OCI-LY7 (cell line): ENCODE data around the gene SLC13A1. TPM values are rescaled to one million over a fixed set of nuclear protein-coding genes. Genes with fewer than 3 reads are reported as not detected.

ENCODE experiments used
- BruUV-seq: library from RNA; stranded (reverse); fragments of 400-500 nt; replicated peaks from 2 replicates; lab custom pipeline; 2021; lab: Mats Ljungman, UMichigan
- CTCF ChIA-PET: fragments of 300-600 bp; sonication (Branson Sonifier 250); formaldehyde crosslinking; loops from one replicate; lab custom pipeline; 2022; ENCODE audit warnings: antibody characterized with exemption; ENCODE audit not compliant: unreplicated experiment; lab: Charles Lee
- POLR2A ChIA-PET: fragments of 300-600 bp; sonication (Branson Sonifier 250); formaldehyde crosslinking; loops from one replicate; lab custom pipeline; 2022; ENCODE audit warnings: antibody characterized with exemption; lab: Charles Lee
- DNase-seq: peaks from one replicate; pipeline ENCODE4 v3.0.0-alpha.2; 2015; ENCODE audit warnings: low spot score
- H2AFZ ChIP-seq: fragments of 200-600 bp; sonication (generic), shearing (Covaris generic); 2 replicates; pipeline ENCODE4 v1.6.1; 2014; ENCODE audit warnings: mild to moderate bottlenecking, antibody characterized with exemption, low read length, moderate library complexity
- H3K27ac ChIP-seq: fragments of 200-600 bp; sonication (generic); 2 replicates; pipeline ENCODE4 v1.5.1; 2014; ENCODE audit warnings: mixed run types, low read depth, mild to moderate bottlenecking, moderate library complexity, low read length, inconsistent platforms; ENCODE audit not compliant: poor library complexity, severe bottlenecking
- H3K36me3 ChIP-seq: fragments of 200-600 bp; sonication (generic); 2 replicates; pipeline ENCODE4 v1.6.1; 2014; ENCODE audit warnings: mild to moderate bottlenecking, antibody characterized with exemption, low read length, moderate library complexity, mixed read lengths; ENCODE audit not compliant: insufficient read depth
- H3K4me1 ChIP-seq: fragments of 200-600 bp; sonication (generic); 2 replicates; pipeline ENCODE4 v1.5.1; 2014; ENCODE audit warnings: mild to moderate bottlenecking, low read length; ENCODE audit not compliant: insufficient read depth, poor library complexity, severe bottlenecking
- H3K4me2 ChIP-seq: fragments of 200-600 bp; sonication (generic); 2 replicates; pipeline ENCODE4 v1.6.1; 2014; ENCODE audit warnings: mild to moderate bottlenecking, low read length
- H3K4me3 ChIP-seq: fragments of 200-600 bp; sonication (generic); 2 replicates; pipeline ENCODE4 v1.5.1; 2014; ENCODE audit warnings: mild to moderate bottlenecking, low read depth, low read length; ENCODE audit not compliant: poor library complexity, severe bottlenecking
- H3K79me2 ChIP-seq: fragments of 200-600 bp; sonication (generic); 2 replicates; pipeline ENCODE4 v1.6.1; 2016; ENCODE audit warnings: low read depth, mild to moderate bottlenecking, low read length, moderate library complexity, mixed read lengths; ENCODE audit not compliant: insufficient read depth
- H3K9me2 ChIP-seq: fragments of 200-600 bp; sonication (generic); 2 replicates; pipeline ENCODE4 v1.6.1; 2016; ENCODE audit warnings: mild to moderate bottlenecking, low read length, mixed read lengths; ENCODE audit not compliant: insufficient read depth
- H3K9me3 ChIP-seq: fragments of 200-600 bp; sonication (generic); 2 replicates; pipeline ENCODE4 v1.6.1; 2014; ENCODE audit warnings: mild to moderate bottlenecking, mixed run types, low read length, mixed read lengths
- H4K20me1 ChIP-seq: fragments of 200-600 bp; sonication (generic); 2 replicates; pipeline ENCODE4 v1.6.1; 2014; ENCODE audit warnings: mild to moderate bottlenecking, antibody characterized with exemption, low read length, moderate library complexity, mixed read lengths; ENCODE audit not compliant: insufficient read depth
- EZH2phosphoT487 ChIP-seq: fragments of 200-600 bp; sonication (generic); IDR thresholded peaks from 2 replicates; pipeline ENCODE4 v1.6.1; 2018; ENCODE audit warnings: low read depth, borderline replicate concordance, mild to moderate bottlenecking, mixed run types, antibody characterized with exemption, low read length, moderate library complexity, mixed read lengths
- intact Hi-C: fragments of 100-400 bp; cut with micrococcal nuclease; formaldehyde crosslinking; loops from one replicate; pipeline ENCODE4 v1.10.0; 2022; ENCODE audit not compliant: unreplicated experiment
- total RNA-seq, 2 experiments: library from RNA; depleted of rRNA in 1 of 2; stranded (reverse); fragments of >200 nt in 1 of 2; shearing (Covaris generic) in 1 of 2; gene quantifications; 2 replicates each; pipeline ENCODE4 v1.2.3, GENCODE V29; 2014 to 2022
- TF ChIP-seq, protein P1 (sequence below): fragments of 200-600 bp; sonication (generic); conservative IDR thresholded peaks from 2 replicates; pipeline ENCODE4 v1.5.1; 2014; ENCODE audit warnings: mild to moderate bottlenecking, antibody characterized with exemption, low read length, moderate library complexity, mixed read lengths

Gene SLC13A1
- total RNA-seq, 2 experiments from 2014 or later = not detected

DNA sequence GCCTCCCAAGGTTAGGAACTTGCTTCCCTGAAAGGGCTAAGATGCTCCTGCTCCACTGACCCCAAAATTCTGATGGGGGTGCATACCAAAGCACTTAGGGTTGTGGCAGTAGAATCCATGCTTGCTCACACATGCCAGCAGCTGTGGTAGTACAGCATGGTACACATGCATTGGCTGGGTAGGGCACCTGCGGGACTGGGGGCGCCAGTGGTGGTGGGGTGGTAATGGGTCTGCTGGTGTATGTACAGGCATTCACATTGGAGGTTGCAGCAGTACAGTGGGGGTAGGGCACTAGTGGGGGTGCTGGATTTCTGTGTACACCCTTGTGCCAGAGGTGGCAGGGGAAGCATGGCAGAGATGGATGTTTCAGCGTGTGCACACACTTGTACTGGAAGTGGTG, 132.0 kb downstream of the SLC13A1 start:
- no peaks in the 10 kb centered on the region for H3K4me1 ChIP-seq
- CTCF ChIA-PET = no interaction called here
- no peak overlapping the region for H3K27ac ChIP-seq
- H3K9me3 ChIP-seq = no peaks in the 10 kb centered on the region
- BruUV-seq = no TSS peak
- no peak for TF ChIP-seq EZH2phosphoT487
- TF ChIP-seq, protein P1, sequence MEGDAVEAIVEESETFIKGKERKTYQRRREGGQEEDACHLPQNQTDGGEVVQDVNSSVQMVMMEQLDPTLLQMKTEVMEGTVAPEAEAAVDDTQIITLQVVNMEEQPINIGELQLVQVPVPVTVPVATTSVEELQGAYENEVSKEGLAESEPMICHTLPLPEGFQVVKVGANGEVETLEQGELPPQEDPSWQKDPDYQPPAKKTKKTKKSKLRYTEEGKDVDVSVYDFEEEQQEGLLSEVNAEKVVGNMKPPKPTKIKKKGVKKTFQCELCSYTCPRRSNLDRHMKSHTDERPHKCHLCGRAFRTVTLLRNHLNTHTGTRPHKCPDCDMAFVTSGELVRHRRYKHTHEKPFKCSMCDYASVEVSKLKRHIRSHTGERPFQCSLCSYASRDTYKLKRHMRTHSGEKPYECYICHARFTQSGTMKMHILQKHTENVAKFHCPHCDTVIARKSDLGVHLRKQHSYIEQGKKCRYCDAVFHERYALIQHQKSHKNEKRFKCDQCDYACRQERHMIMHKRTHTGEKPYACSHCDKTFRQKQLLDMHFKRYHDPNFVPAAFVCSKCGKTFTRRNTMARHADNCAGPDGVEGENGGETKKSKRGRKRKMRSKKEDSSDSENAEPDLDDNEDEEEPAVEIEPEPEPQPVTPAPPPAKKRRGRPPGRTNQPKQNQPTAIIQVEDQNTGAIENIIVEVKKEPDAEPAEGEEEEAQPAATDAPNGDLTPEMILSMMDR = no peak
- intact Hi-C loops = no loop called here
- H3K79me2 ChIP-seq = no peaks in the 10 kb centered on the region
- H2AFZ ChIP-seq = no peak overlapping the region
- no peak overlapping the region for H3K4me2 ChIP-seq
- no peak for DNase-seq
- H3K9me2 ChIP-seq = no peaks in the 10 kb centered on the region
- no peaks in the 10 kb centered on the region for H3K36me3 ChIP-seq
- no peaks in the 10 kb centered on the region for H4K20me1 ChIP-seq
- POLR2A ChIA-PET = no interaction called here
- no peak overlapping the region for H3K4me3 ChIP-seq

Other genes starting within 250 kb of the SLC13A1 start
- gene TAS2R16, start 204.3 kb downstream of the SLC13A1 start, total RNA-seq (2014; rRNA removed; shearing (Covaris generic)) = not detected in 2 replicates
- not detected in 2 replicates for gene TAS2R16, start 204.3 kb downstream of the SLC13A1 start, total RNA-seq (2022)